ENCODE measurements around the gene IFT74.
A peak's percentile ranks its signal among the peaks of the same experiment; 100 is the strongest.

Gene IFT74

DNA sequence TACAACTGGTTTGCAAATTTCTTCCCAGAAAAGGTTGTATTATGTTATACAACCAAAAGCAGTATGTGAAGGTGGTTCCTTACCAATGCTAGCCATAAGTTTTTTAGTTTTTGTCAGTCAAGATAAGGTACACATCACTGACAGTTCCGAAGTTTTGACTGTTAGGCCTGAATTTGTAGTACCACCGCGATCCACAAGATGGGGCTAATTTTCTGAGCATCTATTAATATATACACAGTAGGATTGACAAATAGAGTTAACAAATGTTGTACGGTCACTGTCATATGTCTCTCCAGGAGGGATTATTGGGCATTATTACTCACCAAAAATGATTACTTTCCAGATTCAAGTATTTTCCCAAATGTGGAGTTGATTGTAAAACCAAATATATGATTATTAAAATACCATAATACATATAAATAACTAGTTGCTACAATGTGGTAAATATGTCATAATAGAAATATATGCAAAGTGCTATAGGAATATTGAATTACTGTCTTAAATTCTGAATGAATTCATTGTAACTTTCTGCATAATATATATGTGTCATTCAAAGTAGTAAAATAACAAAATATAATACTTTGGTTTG is 77.7 kb downstream of the IFT74 start:
- no peak overlapping the region for H3K4me3 ChIP-seq (ENCODE audit: low read length)
- H3K27me3 ChIP-seq (ENCODE audit: control insufficient read depth, insufficient read depth, low read length): no peaks in the 10 kb centered on the region
- no peaks in the 10 kb centered on the region for H3K9me3 ChIP-seq (ENCODE audit: control insufficient read depth, insufficient read depth, low read length)
- H3K36me3 ChIP-seq (ENCODE audit: control insufficient read depth, insufficient read depth, low read length): no peaks in the 10 kb centered on the region
- H3K4me1 ChIP-seq (ENCODE audit: control insufficient read depth, insufficient read depth, low read length): no peaks in the 10 kb centered on the region
- no peak overlapping the region for H3K27ac ChIP-seq (ENCODE audit: low read length)
- peak; percentile 9 for DNase-seq (ENCODE audit: low read depth, low spot score)
- WGBS (ENCODE audit: insufficient coverage, insufficient read length): no CpG with 5 or more reads among the region's 4 CpGs

DNA sequence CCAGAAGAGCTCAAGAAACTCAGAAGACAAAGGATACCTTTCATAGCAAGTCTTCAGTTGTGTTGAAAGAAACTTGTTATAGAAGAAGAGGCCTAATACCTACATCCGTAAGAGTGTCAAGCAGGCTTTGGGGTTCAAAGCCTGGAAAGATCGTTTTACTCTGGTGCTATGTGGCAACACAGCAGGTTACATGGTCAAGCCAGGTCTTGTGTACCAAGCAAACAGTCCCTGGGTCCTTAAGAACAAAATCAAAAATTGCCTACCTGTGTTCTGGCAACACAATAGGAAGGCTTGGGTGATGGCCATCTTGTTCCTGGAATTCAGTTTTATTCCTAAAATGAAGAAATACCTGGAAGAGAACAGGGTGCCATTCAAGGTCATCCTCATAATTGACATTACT is 81.3 kb downstream of the IFT74 start:
- H3K9me3 ChIP-seq (ENCODE audit: control insufficient read depth, insufficient read depth, low read length): no peaks in the 10 kb centered on the region
- no peak overlapping the region for H3K27ac ChIP-seq (ENCODE audit: low read length)
- no peaks in the 10 kb centered on the region for H3K4me1 ChIP-seq (ENCODE audit: control insufficient read depth, insufficient read depth, low read length)
- H3K4me3 ChIP-seq (ENCODE audit: low read length): no peak overlapping the region
- H3K36me3 ChIP-seq (ENCODE audit: control insufficient read depth, insufficient read depth, low read length): no peaks in the 10 kb centered on the region
- no CpG with 5 or more reads among the region's 2 CpGs for WGBS (ENCODE audit: insufficient coverage, insufficient read length)
- DNase-seq (ENCODE audit: low read depth, low spot score): no peak
- no peaks in the 10 kb centered on the region for H3K27me3 ChIP-seq (ENCODE audit: control insufficient read depth, insufficient read depth, low read length)

DNA sequence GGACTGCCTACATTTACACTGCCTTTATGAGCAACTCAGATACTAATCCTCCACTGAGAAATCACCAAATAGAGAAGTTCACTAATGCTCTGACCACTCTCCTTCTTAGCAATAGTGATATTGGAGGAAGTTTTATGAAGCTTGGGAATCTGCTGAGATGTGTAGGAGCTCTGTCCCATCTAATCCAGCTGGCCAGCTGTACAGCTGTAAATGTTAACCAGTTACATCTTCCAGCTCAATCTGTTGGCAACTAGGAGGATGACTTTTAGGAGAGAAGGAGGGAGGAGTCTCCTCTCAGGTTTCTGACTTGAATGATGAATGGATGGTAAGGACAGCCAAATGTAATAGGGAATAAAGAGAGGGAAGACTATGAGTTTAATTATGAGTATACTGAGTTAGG is 85.5 kb downstream of the IFT74 start:
- no peak for DNase-seq (ENCODE audit: low read depth, low spot score)
- H3K27me3 ChIP-seq (ENCODE audit: control insufficient read depth, insufficient read depth, low read length): no peaks in the 10 kb centered on the region
- H3K27ac ChIP-seq (ENCODE audit: low read length): no peak overlapping the region
- H3K4me3 ChIP-seq (ENCODE audit: low read length): no peak overlapping the region
- no peaks in the 10 kb centered on the region for H3K9me3 ChIP-seq (ENCODE audit: control insufficient read depth, insufficient read depth, low read length)
- H3K36me3 ChIP-seq (ENCODE audit: control insufficient read depth, insufficient read depth, low read length): no peaks in the 10 kb centered on the region
- no peaks in the 10 kb centered on the region for H3K4me1 ChIP-seq (ENCODE audit: control insufficient read depth, insufficient read depth, low read length)

DNA sequence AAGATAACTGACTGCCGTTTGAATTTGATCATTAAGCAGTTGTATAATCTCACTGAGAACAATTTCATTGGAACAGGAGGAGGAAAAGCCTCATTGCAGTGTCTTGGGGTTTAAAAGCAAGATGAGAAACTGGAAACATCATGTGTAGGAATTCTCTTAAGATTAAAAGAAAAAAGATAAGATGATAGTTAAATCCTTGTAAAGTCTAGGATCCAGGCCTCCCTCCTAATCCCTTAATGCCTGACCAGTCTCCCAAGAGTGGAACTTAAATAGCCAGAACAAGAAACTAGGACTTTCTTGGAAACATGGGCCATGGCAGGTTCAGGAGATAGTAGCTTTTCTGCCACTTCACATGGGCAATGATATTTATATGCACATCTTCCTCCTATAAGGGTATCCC is 86.3 kb downstream of the IFT74 start:
- WGBS (ENCODE audit: insufficient coverage, insufficient read length): no CpG with 5 or more reads among the region's 1 CpG
- no peak overlapping the region for H3K27ac ChIP-seq (ENCODE audit: low read length)
- H3K9me3 ChIP-seq (ENCODE audit: control insufficient read depth, insufficient read depth, low read length): no peaks in the 10 kb centered on the region
- no peaks in the 10 kb centered on the region for H3K27me3 ChIP-seq (ENCODE audit: control insufficient read depth, insufficient read depth, low read length)
- H3K36me3 ChIP-seq (ENCODE audit: control insufficient read depth, insufficient read depth, low read length): no peaks in the 10 kb centered on the region
- no peak for DNase-seq (ENCODE audit: low read depth, low spot score)
- no peaks in the 10 kb centered on the region for H3K4me1 ChIP-seq (ENCODE audit: control insufficient read depth, insufficient read depth, low read length)
- no peak overlapping the region for H3K4me3 ChIP-seq (ENCODE audit: low read length)

DNA sequence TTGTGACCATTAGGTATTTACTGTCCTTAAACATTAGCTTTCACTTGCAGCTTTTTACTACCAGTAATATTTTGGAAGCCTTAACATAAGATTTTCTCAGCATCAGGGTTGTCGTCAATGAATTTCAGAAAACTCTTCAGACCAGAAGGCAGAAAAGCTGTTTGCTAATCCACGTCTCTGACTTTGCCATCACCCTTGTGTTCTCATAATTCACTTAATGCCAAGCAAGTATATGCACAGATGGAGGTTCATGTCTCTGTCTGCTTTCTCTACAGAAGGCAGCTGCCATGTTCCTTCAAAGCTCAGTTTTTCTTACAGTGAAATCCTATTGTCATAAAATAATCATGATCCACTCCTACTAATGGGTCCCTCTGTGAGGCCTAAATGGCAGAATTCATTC is 87.0 kb downstream of the IFT74 start:
- no peaks in the 10 kb centered on the region for H3K4me1 ChIP-seq (ENCODE audit: control insufficient read depth, insufficient read depth, low read length)
- H3K27me3 ChIP-seq (ENCODE audit: control insufficient read depth, insufficient read depth, low read length): no peaks in the 10 kb centered on the region
- no peak for DNase-seq (ENCODE audit: low read depth, low spot score)
- no peaks in the 10 kb centered on the region for H3K36me3 ChIP-seq (ENCODE audit: control insufficient read depth, insufficient read depth, low read length)
- H3K4me3 ChIP-seq (ENCODE audit: low read length): no peak overlapping the region
- H3K27ac ChIP-seq (ENCODE audit: low read length): no peak overlapping the region
- WGBS (ENCODE audit: insufficient coverage, insufficient read length): no CpG with 5 or more reads among the region's 2 CpGs
- H3K9me3 ChIP-seq (ENCODE audit: control insufficient read depth, insufficient read depth, low read length): no peaks in the 10 kb centered on the region

DNA sequence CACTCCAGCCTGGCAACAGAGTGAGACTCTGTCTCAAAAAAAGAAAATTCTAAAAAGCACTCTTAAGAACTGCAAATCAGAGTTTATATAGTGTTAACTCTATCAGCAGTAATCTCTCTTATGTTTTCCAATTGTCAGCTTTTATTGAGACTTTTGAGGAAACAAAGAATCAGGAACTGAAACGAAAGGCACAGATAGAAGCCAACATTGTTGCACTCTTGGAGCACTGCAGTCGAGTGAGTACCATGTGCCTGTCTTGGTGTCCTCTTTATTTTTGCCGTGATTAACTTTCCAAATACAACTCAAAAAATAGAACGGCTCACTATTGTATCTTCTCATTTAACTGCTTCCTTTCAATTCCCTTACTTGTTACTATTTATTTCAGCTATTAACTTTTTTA is 90.9 kb downstream of the IFT74 start:
- H3K9me3 ChIP-seq (ENCODE audit: control insufficient read depth, insufficient read depth, low read length): no peaks in the 10 kb centered on the region
- 100% methylated on average over 1 of the region's 4 CpGs for WGBS (ENCODE audit: insufficient coverage, insufficient read length)
- no peak overlapping the region for H3K4me3 ChIP-seq (ENCODE audit: low read length)
- DNase-seq (ENCODE audit: low read depth, low spot score): no peak
- no peaks in the 10 kb centered on the region for H3K27me3 ChIP-seq (ENCODE audit: control insufficient read depth, insufficient read depth, low read length)
- no peak overlapping the region for H3K27ac ChIP-seq (ENCODE audit: low read length)
- no peaks in the 10 kb centered on the region for H3K4me1 ChIP-seq (ENCODE audit: control insufficient read depth, insufficient read depth, low read length)
- H3K36me3 ChIP-seq (ENCODE audit: control insufficient read depth, insufficient read depth, low read length): no peaks in the 10 kb centered on the region

DNA sequence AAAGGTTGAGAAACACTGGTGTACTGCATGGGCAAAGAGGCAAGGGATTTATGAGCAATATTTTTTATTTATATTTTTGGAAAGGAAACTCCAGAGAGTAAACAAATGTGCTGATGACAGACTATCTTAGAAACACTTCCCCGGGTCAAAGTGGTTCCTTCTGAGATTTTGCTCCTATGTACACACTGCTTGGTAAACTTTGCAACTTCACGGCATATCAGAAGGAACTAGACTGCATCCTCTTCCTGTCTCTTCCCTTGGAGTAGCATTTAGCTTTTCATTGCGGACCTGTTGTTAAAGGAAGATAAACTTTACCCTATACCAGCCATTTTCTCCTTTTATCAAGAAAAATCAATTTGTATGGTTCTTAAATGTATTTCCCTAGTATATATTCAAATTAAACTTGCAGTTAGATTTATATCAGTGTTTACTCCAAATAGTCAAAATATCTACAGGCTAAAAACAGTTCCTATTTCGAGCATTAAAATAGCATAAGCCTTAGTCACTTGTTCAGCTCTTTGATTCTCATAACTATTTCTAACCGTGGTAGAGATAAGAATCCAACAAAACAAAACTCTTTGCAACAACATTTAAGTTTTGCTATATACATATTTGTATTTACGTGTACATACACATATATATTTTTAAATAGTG is 97.3 kb downstream of the IFT74 start:
- H3K4me3 ChIP-seq (ENCODE audit: low read length): no peak overlapping the region
- no peaks in the 10 kb centered on the region for H3K27me3 ChIP-seq (ENCODE audit: control insufficient read depth, insufficient read depth, low read length)
- no peak for DNase-seq (ENCODE audit: low read depth, low spot score)
- no CpG with 5 or more reads among the region's 6 CpGs for WGBS (ENCODE audit: insufficient coverage, insufficient read length)
- no peaks in the 10 kb centered on the region for H3K36me3 ChIP-seq (ENCODE audit: control insufficient read depth, insufficient read depth, low read length)
- H3K27ac ChIP-seq (ENCODE audit: low read length): no peak overlapping the region
- no peaks in the 10 kb centered on the region for H3K4me1 ChIP-seq (ENCODE audit: control insufficient read depth, insufficient read depth, low read length)
- H3K9me3 ChIP-seq (ENCODE audit: control insufficient read depth, insufficient read depth, low read length): no peaks in the 10 kb centered on the region

DNA sequence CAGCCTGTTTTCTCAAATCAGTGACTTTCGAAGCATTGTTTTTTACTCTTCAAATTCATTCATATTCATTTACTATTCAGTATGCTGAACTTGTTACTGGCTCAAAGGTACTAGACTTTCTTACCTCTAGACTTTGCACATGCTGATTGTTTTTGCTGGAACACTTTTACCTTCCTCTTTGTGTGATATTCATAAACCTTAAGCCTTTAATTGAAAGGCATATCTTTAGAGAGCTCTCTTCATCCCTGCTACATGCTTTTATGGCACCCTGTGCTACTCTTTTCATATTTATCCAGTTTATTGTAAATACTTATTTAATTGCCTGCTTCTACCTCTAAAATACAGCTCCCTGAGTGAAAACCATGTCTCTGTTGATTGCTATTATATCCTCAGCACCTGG is 97.9 kb downstream of the IFT74 start:
- Histone ChIP-seq H3K9me3 (ENCODE audit: control insufficient read depth, insufficient read depth, low read length) (no peaks in the 10 kb centered on the region), H3K27me3 (ENCODE audit: control insufficient read depth, insufficient read depth, low read length) (no peaks in the 10 kb centered on the region), H3K4me3 (ENCODE audit: low read length) (no peak overlapping the region), H3K27ac (ENCODE audit: low read length) (no peak overlapping the region), H3K4me1 (ENCODE audit: control insufficient read depth, insufficient read depth, low read length) (no peaks in the 10 kb centered on the region), H3K36me3 (ENCODE audit: control insufficient read depth, insufficient read depth, low read length) (no peaks in the 10 kb centered on the region)
- no CpG with 5 or more reads among the region's 1 CpG for WGBS (ENCODE audit: insufficient coverage, insufficient read length)
- DNase-seq (ENCODE audit: low read depth, low spot score): no peak

DNA sequence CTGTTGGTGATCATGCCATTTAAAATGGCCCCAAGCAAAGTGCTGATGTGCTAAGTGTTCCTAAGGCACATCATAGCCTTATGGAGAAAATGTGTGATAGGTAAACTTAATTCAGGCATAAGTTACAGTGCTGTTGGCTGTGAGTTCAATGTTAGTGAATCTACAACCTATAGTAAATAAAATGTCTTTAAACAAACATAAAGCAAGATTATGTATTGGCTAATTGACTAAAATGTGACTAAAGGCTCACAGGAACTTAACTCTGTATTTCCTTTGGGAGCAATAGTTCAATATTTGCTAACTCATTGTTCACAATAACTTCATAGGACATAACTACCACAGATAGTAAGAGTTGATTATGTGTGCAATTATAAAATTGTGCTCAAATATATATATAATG is 98.6 kb downstream of the IFT74 start:
- no peak overlapping the region for H3K27ac ChIP-seq (ENCODE audit: low read length)
- H3K4me3 ChIP-seq (ENCODE audit: low read length): no peak overlapping the region
- no peaks in the 10 kb centered on the region for H3K27me3 ChIP-seq (ENCODE audit: control insufficient read depth, insufficient read depth, low read length)
- no peaks in the 10 kb centered on the region for H3K4me1 ChIP-seq (ENCODE audit: control insufficient read depth, insufficient read depth, low read length)
- DNase-seq (ENCODE audit: low read depth, low spot score): no peak
- no peaks in the 10 kb centered on the region for H3K36me3 ChIP-seq (ENCODE audit: control insufficient read depth, insufficient read depth, low read length)
- H3K9me3 ChIP-seq (ENCODE audit: control insufficient read depth, insufficient read depth, low read length): no peaks in the 10 kb centered on the region

DNA sequence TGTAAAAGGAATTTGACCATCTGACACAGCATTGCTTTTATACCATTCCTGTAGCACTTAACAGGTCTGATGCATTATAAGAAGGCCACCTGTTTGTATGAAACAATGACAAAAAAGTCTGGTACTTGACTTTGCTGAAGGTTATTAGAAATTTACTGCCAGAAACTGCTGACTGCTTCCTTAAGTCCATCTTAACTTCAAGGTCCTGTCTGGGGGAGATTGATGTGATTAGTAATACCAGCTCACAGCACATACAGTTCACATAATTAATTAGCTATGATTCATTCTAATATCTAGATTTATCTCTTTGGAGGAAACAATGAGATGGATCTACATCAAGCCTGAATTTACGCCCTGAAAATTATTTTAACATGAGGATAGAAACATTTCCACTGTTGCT is 103.2 kb downstream of the IFT74 start:
- no peaks in the 10 kb centered on the region for H3K27me3 ChIP-seq (ENCODE audit: control insufficient read depth, insufficient read depth, low read length)
- no CpG with 5 or more reads among the region's 1 CpG for WGBS (ENCODE audit: insufficient coverage, insufficient read length)
- H3K4me1 ChIP-seq (ENCODE audit: control insufficient read depth, insufficient read depth, low read length): no peaks in the 10 kb centered on the region
- no peak for DNase-seq (ENCODE audit: low read depth, low spot score)
- H3K4me3 ChIP-seq (ENCODE audit: low read length): no peak overlapping the region
- H3K27ac ChIP-seq (ENCODE audit: low read length): no peak overlapping the region
- H3K9me3 ChIP-seq (ENCODE audit: control insufficient read depth, insufficient read depth, low read length): no peaks in the 10 kb centered on the region
- no peaks in the 10 kb centered on the region for H3K36me3 ChIP-seq (ENCODE audit: control insufficient read depth, insufficient read depth, low read length)

DNA sequence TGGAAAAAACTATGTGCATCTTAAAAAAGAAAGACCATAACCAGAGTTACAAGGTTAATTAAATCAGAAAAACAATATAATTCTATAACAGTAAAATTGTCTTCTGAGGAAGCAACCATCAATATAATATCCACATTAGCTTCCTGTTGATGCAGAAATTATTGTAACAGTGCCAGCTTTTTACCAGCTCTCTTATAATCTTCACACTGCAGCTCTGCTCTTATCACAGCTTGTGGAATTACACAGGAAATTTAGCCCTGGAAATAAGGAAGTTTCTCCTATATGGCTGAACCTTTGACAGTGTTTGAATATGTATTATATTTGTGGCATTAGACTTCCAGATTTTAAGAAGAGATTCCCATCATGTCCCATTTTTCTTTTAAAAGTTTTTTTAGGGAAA is 103.7 kb downstream of the IFT74 start:
- no peaks in the 10 kb centered on the region for H3K27me3 ChIP-seq (ENCODE audit: control insufficient read depth, insufficient read depth, low read length)
- DNase-seq (ENCODE audit: low read depth, low spot score): no peak
- no peaks in the 10 kb centered on the region for H3K4me1 ChIP-seq (ENCODE audit: control insufficient read depth, insufficient read depth, low read length)
- no peak overlapping the region for H3K27ac ChIP-seq (ENCODE audit: low read length)
- no peaks in the 10 kb centered on the region for H3K36me3 ChIP-seq (ENCODE audit: control insufficient read depth, insufficient read depth, low read length)
- no peaks in the 10 kb centered on the region for H3K9me3 ChIP-seq (ENCODE audit: control insufficient read depth, insufficient read depth, low read length)
- no peak overlapping the region for H3K4me3 ChIP-seq (ENCODE audit: low read length)
